BE2C (cell line): ENCODE measurements around the gene PRKD1.

Experiments used
- DNase-seq: peaks from one replicate; pipeline ENCODE4 v3.0.0-alpha.2; 2020
- H3K27me3 ChIP-seq: fragments of 250-450 bp; sonication (Bioruptor Pico); 2 replicates; pipeline ENCODE4 v1.5.1; 2020; ENCODE audit warnings: mild to moderate bottlenecking
- H3K36me3 ChIP-seq: fragments of 250-450 bp; sonication (Bioruptor Pico); 2 replicates; pipeline ENCODE4 v1.5.1; 2020; ENCODE audit warnings: mild to moderate bottlenecking
- H3K4me1 ChIP-seq: fragments of 250-450 bp; sonication (Bioruptor Pico); 2 replicates; pipeline ENCODE4 v1.5.1; 2020
- H3K4me3 ChIP-seq: 2 replicates; pipeline ENCODE4 v1.5.1; 2011; ENCODE audit warnings: low read depth, low read length
- H3K9me3 ChIP-seq: fragments of 250-450 bp; sonication (Bioruptor Pico); 2 replicates; pipeline ENCODE4 v1.5.1; 2020
- TF ChIP-seq, protein P1 (sequence below): IDR thresholded peaks from 2 replicates; pipeline ENCODE4 v1.5.1; 2012; ENCODE audit warnings: mild to moderate bottlenecking, low read depth, low read length

PRKD1 gene

DNA sequence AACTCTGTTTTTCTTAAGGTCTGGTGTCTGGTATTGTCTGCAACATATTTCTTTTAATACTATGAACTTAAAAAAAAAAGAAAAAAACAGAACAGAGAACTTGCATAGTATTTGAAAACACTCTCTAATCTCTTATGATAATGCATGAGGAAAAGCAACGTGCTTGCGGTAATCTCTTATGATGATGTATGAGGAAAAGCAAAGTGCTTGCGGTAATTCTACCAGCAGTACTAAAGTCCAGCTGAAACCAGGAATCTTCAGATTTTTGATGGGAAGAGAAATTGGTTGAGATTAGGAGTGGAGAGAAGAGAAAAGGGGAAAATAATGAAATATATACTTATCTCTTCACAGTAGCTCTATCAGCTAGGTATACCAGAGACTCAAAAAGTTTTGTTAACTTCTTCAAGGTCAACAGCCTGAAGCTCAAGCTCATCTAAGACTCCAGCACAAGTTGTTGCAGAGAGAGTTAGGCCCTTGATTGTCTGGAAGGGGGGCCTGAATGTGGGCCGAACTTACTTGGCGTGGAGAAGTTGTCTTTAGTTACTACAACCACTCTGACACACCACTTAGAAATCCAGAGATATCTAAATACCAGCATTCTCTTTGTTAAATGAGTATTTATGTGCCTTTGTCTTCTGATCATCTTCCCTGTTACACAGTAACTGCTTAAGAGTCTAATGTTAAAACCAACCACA, 240.4 kb downstream of the PRKD1 start:
- Histone ChIP-seq H3K4me1 (no peaks in the 10 kb centered on the region), H3K4me3 (no peak overlapping the region), H3K36me3 (no peaks in the 10 kb centered on the region), H3K9me3 (no peaks in the 10 kb centered on the region; the same call in 1 of the 2 replicates), H3K27me3 (no peaks in the 10 kb centered on the region)
- no peak for DNase-seq
- TF ChIP-seq, protein P1, sequence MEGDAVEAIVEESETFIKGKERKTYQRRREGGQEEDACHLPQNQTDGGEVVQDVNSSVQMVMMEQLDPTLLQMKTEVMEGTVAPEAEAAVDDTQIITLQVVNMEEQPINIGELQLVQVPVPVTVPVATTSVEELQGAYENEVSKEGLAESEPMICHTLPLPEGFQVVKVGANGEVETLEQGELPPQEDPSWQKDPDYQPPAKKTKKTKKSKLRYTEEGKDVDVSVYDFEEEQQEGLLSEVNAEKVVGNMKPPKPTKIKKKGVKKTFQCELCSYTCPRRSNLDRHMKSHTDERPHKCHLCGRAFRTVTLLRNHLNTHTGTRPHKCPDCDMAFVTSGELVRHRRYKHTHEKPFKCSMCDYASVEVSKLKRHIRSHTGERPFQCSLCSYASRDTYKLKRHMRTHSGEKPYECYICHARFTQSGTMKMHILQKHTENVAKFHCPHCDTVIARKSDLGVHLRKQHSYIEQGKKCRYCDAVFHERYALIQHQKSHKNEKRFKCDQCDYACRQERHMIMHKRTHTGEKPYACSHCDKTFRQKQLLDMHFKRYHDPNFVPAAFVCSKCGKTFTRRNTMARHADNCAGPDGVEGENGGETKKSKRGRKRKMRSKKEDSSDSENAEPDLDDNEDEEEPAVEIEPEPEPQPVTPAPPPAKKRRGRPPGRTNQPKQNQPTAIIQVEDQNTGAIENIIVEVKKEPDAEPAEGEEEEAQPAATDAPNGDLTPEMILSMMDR = no peak

DNA sequence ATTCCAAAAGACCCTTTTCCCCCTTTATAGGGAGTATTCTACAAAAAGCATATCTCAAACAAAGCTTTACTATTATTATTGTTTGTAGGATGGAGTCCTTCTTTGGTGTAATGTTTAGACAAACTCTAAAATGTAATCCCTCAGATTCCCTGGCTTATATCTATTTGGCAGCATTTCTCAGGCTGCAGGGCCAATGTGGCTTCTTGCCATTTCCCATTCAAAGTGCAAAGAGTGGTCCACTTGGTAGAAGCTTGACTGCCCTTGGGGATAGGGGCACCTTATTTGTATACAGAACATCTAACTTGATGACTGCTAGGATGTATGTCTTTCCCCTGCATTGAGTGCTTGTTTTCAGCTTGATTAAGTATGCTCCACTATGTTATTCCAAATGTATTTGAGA, 242.7 kb downstream of the PRKD1 start:
- TF ChIP-seq, protein P1 = no peak
- Histone ChIP-seq H3K9me3 (no peaks in the 10 kb centered on the region; the same call in 1 of the 2 replicates), H3K27me3 (no peaks in the 10 kb centered on the region), H3K4me1 (no peaks in the 10 kb centered on the region), H3K36me3 (no peaks in the 10 kb centered on the region), H3K4me3 (no peak overlapping the region)
- no peak for DNase-seq

DNA sequence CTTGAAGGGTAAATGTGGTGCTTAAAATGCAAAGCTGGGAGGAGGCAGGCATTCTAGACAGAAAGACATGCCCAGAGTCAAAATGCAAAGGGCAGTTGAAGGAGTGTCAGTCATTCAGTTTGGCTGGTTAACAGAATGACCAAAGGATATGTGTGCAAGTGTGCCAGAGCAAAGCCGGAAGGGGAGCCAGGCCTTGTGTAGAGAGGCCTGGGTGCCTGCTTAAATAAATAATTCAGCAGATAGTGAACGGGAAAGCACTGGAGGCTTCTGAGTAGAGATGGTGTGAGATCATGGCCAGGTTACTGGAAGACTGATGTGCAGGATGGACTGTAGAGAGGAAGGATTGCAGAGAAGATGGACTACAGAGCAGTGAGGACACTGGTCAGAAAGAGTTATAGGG, 244.9 kb downstream of the PRKD1 start:
- no peak for DNase-seq
- Histone ChIP-seq H3K4me3 (no peak overlapping the region), H3K4me1 (no peaks in the 10 kb centered on the region), H3K9me3 (no peaks in the 10 kb centered on the region), H3K36me3 (no peaks in the 10 kb centered on the region), H3K27me3 (no peaks in the 10 kb centered on the region)
- TF ChIP-seq, protein P1 = no peak

DNA sequence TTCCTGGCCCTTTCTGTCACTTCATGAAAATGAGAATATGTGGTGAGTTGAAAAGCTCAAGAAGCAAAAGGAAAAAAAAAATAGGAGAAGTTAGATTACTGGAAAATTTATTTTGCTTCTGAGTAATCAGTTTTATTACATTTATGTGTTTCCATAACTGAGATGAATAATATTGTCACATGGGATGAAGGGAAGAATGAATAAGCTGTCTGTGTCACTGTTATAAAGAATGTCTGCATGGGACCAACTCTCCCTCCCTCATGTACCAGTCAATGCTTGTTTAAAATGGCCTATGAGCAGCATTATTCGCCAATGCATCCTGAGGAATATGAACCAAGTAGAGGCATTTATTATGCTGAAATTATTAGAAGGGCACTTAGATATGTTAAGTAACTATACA, 246.3 kb downstream of the PRKD1 start:
- no peaks in the 10 kb centered on the region for H3K9me3 ChIP-seq
- H3K27me3 ChIP-seq = no peaks in the 10 kb centered on the region
- DNase-seq = no peak

DNA sequence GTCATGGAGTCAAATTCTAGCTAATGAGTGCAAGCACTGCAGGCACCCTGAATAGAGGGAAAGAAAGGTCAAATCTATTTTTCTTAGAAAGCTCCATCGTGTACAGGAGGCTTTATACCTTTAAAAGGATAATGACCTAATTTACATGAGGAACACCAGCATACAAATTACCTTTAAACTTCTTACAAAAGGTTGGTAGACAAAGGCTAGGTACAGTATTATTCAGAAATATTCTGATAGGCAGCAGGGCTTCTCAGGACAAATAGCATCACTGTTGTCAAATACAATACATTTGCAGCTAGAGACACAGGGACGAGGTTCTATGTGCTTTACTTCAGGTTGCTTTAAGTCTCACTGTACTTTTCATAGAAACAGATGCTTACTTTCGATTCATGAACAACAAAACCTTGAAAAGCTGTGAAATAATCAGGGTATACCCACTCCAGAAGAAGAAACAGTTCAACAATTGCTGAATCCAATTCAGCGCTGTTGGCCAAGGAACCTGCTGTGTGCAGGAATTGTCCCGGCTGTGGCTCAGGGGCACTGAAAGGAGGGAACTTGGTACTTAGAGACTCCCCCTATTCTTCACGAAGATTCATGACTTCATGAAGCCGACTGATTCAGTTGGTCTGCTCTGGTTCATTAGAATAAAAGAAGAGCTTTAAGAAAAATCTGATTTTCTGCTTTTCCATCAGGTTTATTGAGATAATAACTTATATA, 252.9 kb downstream of the PRKD1 start:
- no peak for DNase-seq
- Histone ChIP-seq H3K36me3 (no peaks in the 10 kb centered on the region), H3K9me3 (no peaks in the 10 kb centered on the region), H3K4me3 (no peak overlapping the region), H3K27me3 (no peaks in the 10 kb centered on the region), H3K4me1 (no peaks in the 10 kb centered on the region)
- TF ChIP-seq, protein P1 = no peak

More for the DNA sequence above, 246.3 kb downstream of the PRKD1 start:
- Histone ChIP-seq H3K4me3 (no peak overlapping the region), H3K4me1 (no peaks in the 10 kb centered on the region), H3K36me3 (no peaks in the 10 kb centered on the region)
- TF ChIP-seq, protein P1 = no peak

DNA sequence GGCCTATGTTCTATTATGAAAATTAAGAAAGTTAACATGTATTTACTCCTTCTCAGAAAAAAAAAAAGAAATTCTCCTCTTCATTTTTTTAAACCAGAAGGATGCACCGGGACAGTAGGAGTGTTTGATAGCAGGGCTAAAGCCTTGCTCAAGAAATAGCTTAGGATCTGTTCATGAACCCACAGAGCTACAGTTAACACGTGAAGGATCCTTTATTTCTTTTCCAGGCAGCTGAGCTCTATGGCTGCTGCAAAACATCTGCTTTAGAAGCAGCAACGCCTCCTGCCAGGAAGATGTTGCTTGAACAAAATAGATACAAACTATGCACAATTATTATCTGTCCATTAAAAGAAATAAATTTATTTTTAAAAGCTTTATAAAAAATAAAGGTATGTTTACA, 254.8 kb downstream of the PRKD1 start:
- TF ChIP-seq, protein P1 = no peak
- Histone ChIP-seq H3K36me3 (no peaks in the 10 kb centered on the region), H3K4me1 (no peaks in the 10 kb centered on the region), H3K27me3 (no peaks in the 10 kb centered on the region), H3K9me3 (no peaks in the 10 kb centered on the region), H3K4me3 (no peak overlapping the region)
- DNase-seq = no peak
